ENCODE results near the gene MCF2L2. TPM values are rescaled to one million over a fixed set of nuclear protein-coding genes. Genes with fewer than 3 reads are reported as not detected.

The MCF2L2 gene
- total and polyA plus RNA-seq, 9 of the 15 experiments (the other 6 are each of a cell fraction or from before 2014, with no cell fraction given), result 0.56 to 4.2 (median 3.0) TPM

DNA sequence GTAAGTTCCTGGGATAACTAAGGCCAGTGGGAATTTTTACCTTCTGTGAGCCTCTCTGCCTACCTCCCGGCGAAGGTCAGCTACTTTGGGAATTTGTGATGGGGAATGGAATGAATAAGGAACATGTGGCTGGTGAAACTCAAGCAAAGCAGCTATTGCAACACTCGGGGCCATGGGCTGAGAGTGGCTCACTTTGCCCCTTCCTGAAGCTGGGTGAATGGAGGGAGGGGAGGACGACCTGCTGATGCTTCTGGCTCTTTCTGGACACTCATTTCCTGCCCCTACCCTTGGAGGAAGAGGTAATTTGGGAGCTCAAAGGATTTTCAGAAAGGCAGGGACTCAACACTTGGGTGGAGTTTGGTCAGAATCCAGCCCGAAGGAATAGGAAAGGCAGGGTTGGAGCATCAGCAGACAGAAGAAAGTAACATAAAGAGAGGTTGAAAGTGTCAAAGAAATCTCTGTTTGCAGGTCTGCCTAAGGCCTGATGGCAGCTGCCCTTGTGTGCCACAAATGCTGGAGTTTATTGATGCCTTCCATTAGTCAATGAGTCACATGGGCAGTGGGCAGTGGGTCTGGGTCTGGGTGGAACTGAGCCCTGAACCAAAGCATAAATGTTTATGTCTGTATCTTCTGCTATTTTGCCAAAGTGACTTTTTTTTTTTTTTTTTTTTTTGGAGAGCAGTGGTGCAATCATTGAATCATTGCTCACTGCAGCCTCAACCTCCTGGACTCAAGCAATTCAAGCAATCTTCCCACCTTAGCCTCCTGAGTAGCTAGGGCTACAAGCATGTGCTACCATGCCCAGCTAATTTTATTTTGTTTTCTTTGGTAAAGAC lies 278.3 kb downstream of the MCF2L2 start:
- FAIRE-seq (no peak), ATAC-seq (no peak; the same call in 2 of the 3 replicates), DNase-seq (ENCODE audit: extremely low read depth in 1 of 4, low spot score in 3 of 4) (no peak)
- no peak overlapping the region for H3K4me2 ChIP-seq (ENCODE audit: insufficient read depth, low read length)
- H2AFZ ChIP-seq (ENCODE audit: low read depth, low read length), result no peak overlapping the region
- no peaks in the 10 kb centered on the region for H3K79me2 ChIP-seq (ENCODE audit: control insufficient read depth, insufficient read depth, low read length)
- H3K27ac ChIP-seq (ENCODE audit: extremely low read depth, low read depth, low read length), result no peak overlapping the region
- in situ Hi-C loops (cut with MboI), result loop anchor here (25.0 kb wide), 1 partner anchor 612 kb away; no protein-coding TSS in a partner anchor
- CTCF ChIA-PET (ENCODE audit: low intra/inter-chr PET ratio), result no interaction called here
- H3K36me3 ChIP-seq (ENCODE audit: control insufficient read depth, insufficient read depth, low read length), result no peaks in the 10 kb centered on the region
- 12% methylated on average over 5 of the region's 5 CpGs for WGBS (ENCODE audit: insufficient coverage, low coverage, missing lambda C conversion rate)
- H3K9me3 ChIP-seq (replicated peaks; ENCODE audit: control insufficient read depth, insufficient read depth, low read depth, low read length), result no peaks in the 10 kb centered on the region
- BruUV-seq (replicated peaks), result no TSS peak
- intact Hi-C loops (cut with micrococcal nuclease), result no loop called here
- POLR2A ChIA-PET, result interaction anchor here (0.6 to 0.7 kb wide), 4 partner anchors 200 to 394 kb away, joined by 3 read pairs; no protein-coding TSS in a partner anchor
- no peaks in the 10 kb centered on the region; a peak in 1 of 5 replicates for H3K4me1 ChIP-seq (replicated peaks in 1 of 2; ENCODE audit: control insufficient read depth in 2 of 2, insufficient read depth in 2 of 2, low read length in 2 of 2)
- peaks cover 12 to 29% of the 10 kb centered on the region in 2 experiments for H3K27me3 ChIP-seq (ENCODE audit: control insufficient read depth in 2 of 2, insufficient read depth in 2 of 2, low read length in 2 of 2)
- H3K4me3 ChIP-seq, result no peak overlapping the region
- no peak overlapping the region for H3K9ac ChIP-seq (ENCODE audit: insufficient read depth in 1 of 2, low read depth in 2 of 2, low read length in 2 of 2)
- H4K20me1 ChIP-seq (replicated peaks; ENCODE audit: control insufficient read depth, insufficient read depth, low read length), result no peaks in the 10 kb centered on the region
- TF ChIP-seq ZNF586 (CRISPR knock-in tag; conservative IDR thresholded peaks at IDR 0.05), result no peak
- no peak for TF ChIP-seq PTBP1 (IDR thresholded peaks at IDR 0.05; ENCODE audit: low read depth, low read length)
- no peak for TF ChIP-seq ZNF174 (CRISPR knock-in tag; IDR thresholded peaks at IDR 0.05)
- TF ChIP-seq JUNB (CRISPR knock-in tag; conservative IDR thresholded peaks at IDR 0.05), result no peak
- TF ChIP-seq CEBPB (tag; IDR thresholded peaks at IDR 0.05), result peak; percentile 49; the same call in 1 of the 2 replicates
- H3K9me1 ChIP-seq (ENCODE audit: control insufficient read depth, insufficient read depth, low read length), result no peaks in the 10 kb centered on the region

DNA sequence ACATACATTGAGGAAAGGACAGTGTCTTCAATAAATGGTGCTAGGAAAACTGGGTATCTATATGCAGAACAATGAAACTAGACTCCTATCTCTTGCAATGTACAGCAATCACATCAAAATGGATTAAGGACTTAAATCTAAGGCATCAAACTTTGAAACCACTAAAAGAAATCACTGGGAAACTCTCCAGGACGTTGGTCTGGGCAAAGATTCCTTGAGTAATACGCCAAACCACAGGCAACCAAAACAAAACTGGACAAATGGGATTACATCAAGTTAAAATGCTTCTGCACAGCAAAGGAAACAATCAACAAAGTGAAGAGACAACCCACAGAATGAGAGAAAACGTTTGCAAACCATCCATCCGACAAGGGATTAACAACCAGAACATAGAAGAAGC lies 280.4 kb downstream of the MCF2L2 start:
- 2% methylated on average over 4 of the region's 4 CpGs for WGBS (ENCODE audit: insufficient coverage, low coverage, missing lambda C conversion rate)
- TF ChIP-seq ZNF444 (CRISPR knock-in tag; IDR thresholded peaks at IDR 0.05) (no peak), SRSF9 (IDR thresholded peaks at IDR 0.05; ENCODE audit: borderline replicate concordance, low read depth, low read length) (no peak), NFXL1 (CRISPR knock-in tag; IDR thresholded peaks at IDR 0.05) (no peak), TAF15 (IDR thresholded peaks at IDR 0.05; ENCODE audit: low read depth, low read length) (no peak)
- TF ChIP-seq, protein P1, sequence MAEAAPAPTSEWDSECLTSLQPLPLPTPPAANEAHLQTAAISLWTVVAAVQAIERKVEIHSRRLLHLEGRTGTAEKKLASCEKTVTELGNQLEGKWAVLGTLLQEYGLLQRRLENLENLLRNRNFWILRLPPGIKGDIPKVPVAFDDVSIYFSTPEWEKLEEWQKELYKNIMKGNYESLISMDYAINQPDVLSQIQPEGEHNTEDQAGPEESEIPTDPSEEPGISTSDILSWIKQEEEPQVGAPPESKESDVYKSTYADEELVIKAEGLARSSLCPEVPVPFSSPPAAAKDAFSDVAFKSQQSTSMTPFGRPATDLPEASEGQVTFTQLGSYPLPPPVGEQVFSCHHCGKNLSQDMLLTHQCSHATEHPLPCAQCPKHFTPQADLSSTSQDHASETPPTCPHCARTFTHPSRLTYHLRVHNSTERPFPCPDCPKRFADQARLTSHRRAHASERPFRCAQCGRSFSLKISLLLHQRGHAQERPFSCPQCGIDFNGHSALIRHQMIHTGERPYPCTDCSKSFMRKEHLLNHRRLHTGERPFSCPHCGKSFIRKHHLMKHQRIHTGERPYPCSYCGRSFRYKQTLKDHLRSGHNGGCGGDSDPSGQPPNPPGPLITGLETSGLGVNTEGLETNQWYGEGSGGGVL (CRISPR knock-in tag; IDR thresholded peaks at IDR 0.05), result no peak
- TF ChIP-seq, protein P2, sequence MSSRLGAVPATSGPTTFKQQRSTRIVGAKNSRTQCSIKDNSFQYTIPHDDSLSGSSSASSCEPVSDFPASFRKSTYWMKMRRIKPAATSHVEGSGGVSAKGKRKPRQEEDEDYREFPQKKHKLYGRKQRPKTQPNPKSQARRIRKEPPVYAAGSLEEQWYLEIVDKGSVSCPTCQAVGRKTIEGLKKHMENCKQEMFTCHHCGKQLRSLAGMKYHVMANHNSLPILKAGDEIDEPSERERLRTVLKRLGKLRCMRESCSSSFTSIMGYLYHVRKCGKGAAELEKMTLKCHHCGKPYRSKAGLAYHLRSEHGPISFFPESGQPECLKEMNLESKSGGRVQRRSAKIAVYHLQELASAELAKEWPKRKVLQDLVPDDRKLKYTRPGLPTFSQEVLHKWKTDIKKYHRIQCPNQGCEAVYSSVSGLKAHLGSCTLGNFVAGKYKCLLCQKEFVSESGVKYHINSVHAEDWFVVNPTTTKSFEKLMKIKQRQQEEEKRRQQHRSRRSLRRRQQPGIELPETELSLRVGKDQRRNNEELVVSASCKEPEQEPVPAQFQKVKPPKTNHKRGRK (tag; IDR thresholded peaks at IDR 0.05), result no peak

More for the DNA sequence above, 280.4 kb downstream of the MCF2L2 start:
- Histone ChIP-seq H3K4me3 (no peak overlapping the region), H3K9ac (ENCODE audit: insufficient read depth in 1 of 2, low read depth in 2 of 2, low read length in 2 of 2) (no peak overlapping the region), H3K79me2 (ENCODE audit: control insufficient read depth, insufficient read depth, low read length) (no peaks in the 10 kb centered on the region), H2AFZ (ENCODE audit: low read depth, low read length) (no peak overlapping the region), H3K9me1 (ENCODE audit: control insufficient read depth, insufficient read depth, low read length) (no peaks in the 10 kb centered on the region), H4K20me1 (replicated peaks; ENCODE audit: control insufficient read depth, insufficient read depth, low read length) (no peaks in the 10 kb centered on the region), H3K27me3 (ENCODE audit: control insufficient read depth in 2 of 2, insufficient read depth in 2 of 2, low read length in 2 of 2) (peaks cover 16 to 39% of the 10 kb centered on the region in 2 experiments), H3K9me3 (replicated peaks; ENCODE audit: control insufficient read depth, insufficient read depth, low read depth, low read length) (no peaks in the 10 kb centered on the region), H3K4me1 (replicated peaks in 1 of 2; ENCODE audit: control insufficient read depth in 2 of 2, insufficient read depth in 2 of 2, low read length in 2 of 2) (no peaks in the 10 kb centered on the region; a peak in 1 of 5 replicates), H3K36me3 (ENCODE audit: control insufficient read depth, insufficient read depth, low read length) (no peaks in the 10 kb centered on the region), H3K27ac (ENCODE audit: extremely low read depth, low read depth, low read length) (no peak overlapping the region), H3K4me2 (ENCODE audit: insufficient read depth, low read length) (no peak overlapping the region)
- intact Hi-C loops (cut with micrococcal nuclease), result no loop called here
- in situ Hi-C loops (cut with MboI), result loop anchor here (25.0 kb wide), 1 partner anchor 614 kb away; no protein-coding TSS in a partner anchor
- CTCF ChIA-PET (ENCODE audit: low intra/inter-chr PET ratio), result no interaction called here
- BruUV-seq (replicated peaks), result TSS peak; percentile 92
- no peak for DNase-seq (ENCODE audit: extremely low read depth in 1 of 4, low spot score in 3 of 4)
- FAIRE-seq, result no peak
- no peak for ATAC-seq
- POLR2A ChIA-PET, result no interaction called here
